Parathyroid adenoma (tissue), 2 donors: Measurements from ENCODE around the gene KIF26B.

Experiments used
- H2AFZ ChIP-seq: fragments of 300-600 bp; sonication (generic); one replicate; pipeline ENCODE4 v1.7.0; 2017; ENCODE audit warnings: antibody characterized with exemption, mild to moderate bottlenecking
- H3K27ac ChIP-seq: fragments of 300-600 bp; sonication (generic); one replicate; pipeline ENCODE4 v1.7.0; 2017
- H3K27me3 ChIP-seq: fragments of 300-600 bp; sonication (generic); one replicate; pipeline ENCODE4 v1.7.0; 2017; ENCODE audit warnings: low read length; ENCODE audit not compliant: control insufficient read depth, insufficient read depth
- H3K36me3 ChIP-seq: fragments of 300-600 bp; sonication (generic); one replicate; pipeline ENCODE4 v1.7.0; 2017; ENCODE audit warnings: low read length; ENCODE audit not compliant: control insufficient read depth, insufficient read depth
- H3K4me1 ChIP-seq: fragments of 300-600 bp; sonication (generic); one replicate; pipeline ENCODE4 v1.7.0; 2017; ENCODE audit warnings: control low read depth
- H3K4me2 ChIP-seq: fragments of 300-600 bp; sonication (generic); one replicate; pipeline ENCODE4 v1.7.0; 2017; ENCODE audit warnings: low read length
- H3K4me3 ChIP-seq: fragments of 300-600 bp; sonication (generic); one replicate; pipeline ENCODE4 v1.7.0; 2017; ENCODE audit warnings: low read depth, low read length
- H3K79me2 ChIP-seq: fragments of 300-600 bp; sonication (generic); one replicate; pipeline ENCODE4 v1.7.0; 2017; ENCODE audit warnings: control low read depth
- H3K9ac ChIP-seq: fragments of 300-600 bp; sonication (generic); one replicate; pipeline ENCODE4 v1.7.0; 2017; ENCODE audit warnings: mild to moderate bottlenecking
- H3K9me3 ChIP-seq: fragments of 300-600 bp; sonication (generic); one replicate; pipeline ENCODE4 v1.7.0; 2017; ENCODE audit warnings: low read length; ENCODE audit not compliant: control insufficient read depth
- CTCF ChIP-seq: fragments of 300-600 bp; sonication (generic); IDR thresholded peaks from one replicate; pipeline ENCODE4 v1.7.0; 2017; ENCODE audit warnings: antibody characterized with exemption, mild to moderate bottlenecking
- donor health status: primary hyperparathyroidism.

Gene KIF26B

GRCh38 chr1:245598524-245599305 is 443.9 kb downstream of the KIF26B start:
- Histone ChIP-seq H3K79me2 (no peaks in the 10 kb centered on the region), H3K36me3 (no peaks in the 10 kb centered on the region), H3K4me3 (no peak overlapping the region), H3K27me3 (no peaks in the 10 kb centered on the region), H3K4me2 (no peak overlapping the region), H2AFZ (no peak overlapping the region), H3K9me3 (no peaks in the 10 kb centered on the region), H3K27ac (no peak overlapping the region), H3K4me1 (no peaks in the 10 kb centered on the region), H3K9ac (no peak overlapping the region)
- no peak for TF ChIP-seq CTCF

DNA sequence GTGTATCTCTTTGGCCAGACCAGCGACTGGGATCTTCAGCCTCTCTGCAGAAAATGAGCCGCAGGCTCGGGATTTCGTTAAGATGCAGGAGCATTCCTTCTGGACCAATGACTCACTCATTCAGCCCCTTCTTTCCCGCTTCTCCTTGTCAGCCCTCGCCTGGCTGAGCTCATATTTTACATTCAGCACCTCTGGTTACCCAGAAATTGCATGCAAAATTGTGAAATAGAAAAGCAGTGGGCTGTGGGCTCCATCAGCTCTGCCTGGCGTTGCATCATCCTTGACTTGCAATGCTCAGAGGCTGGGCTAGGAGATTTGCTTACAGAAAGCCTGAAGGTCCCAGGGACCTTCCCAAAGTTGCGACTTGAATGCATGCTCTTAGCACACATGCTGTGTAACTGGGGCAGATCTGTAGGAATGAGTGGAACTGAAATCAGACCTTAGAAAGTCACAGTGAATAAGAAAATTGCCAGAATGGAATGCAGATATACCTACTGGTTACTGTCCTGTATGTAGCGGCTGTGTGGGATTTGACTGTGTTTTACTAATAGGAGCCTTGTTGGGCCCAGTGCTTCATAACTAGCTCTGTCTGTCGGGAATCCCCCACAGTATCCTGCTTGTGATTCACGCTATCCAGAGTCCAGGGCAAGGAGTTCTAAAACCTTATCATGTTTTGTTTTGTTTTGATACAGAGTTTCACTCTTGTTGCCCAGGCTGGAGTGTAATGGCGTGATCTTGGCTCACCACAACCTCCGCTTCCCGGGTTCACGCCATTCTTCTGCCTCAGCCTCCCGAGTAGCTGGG is 444.8 kb downstream of the KIF26B start:
- Histone ChIP-seq H3K9me3 (no peaks in the 10 kb centered on the region), H3K4me3 (no peak overlapping the region), H3K27me3 (no peaks in the 10 kb centered on the region), H3K36me3 (no peaks in the 10 kb centered on the region), H3K79me2 (no peaks in the 10 kb centered on the region), H3K4me2 (no peak overlapping the region), H3K9ac (no peak overlapping the region), H3K4me1 (no peaks in the 10 kb centered on the region), H2AFZ (no peak overlapping the region), H3K27ac (no peak overlapping the region)
- no peak for TF ChIP-seq CTCF

- Histone ChIP-seq H3K36me3 (no peaks in the 10 kb centered on the region), H3K4me1 (no peaks in the 10 kb centered on the region), H3K4me2 (no peak overlapping the region), H3K79me2 (no peaks in the 10 kb centered on the region), H3K9ac (no peak overlapping the region), H3K27me3 (no peaks in the 10 kb centered on the region), H3K4me3 (no peak overlapping the region), H3K27ac (no peak overlapping the region), H2AFZ (no peak overlapping the region), H3K9me3 (no peaks in the 10 kb centered on the region)
- no peak for TF ChIP-seq CTCF
Observed at GRCh38 chr1:245600658-245601057, 445.9 kb downstream of the KIF26B start.

DNA sequence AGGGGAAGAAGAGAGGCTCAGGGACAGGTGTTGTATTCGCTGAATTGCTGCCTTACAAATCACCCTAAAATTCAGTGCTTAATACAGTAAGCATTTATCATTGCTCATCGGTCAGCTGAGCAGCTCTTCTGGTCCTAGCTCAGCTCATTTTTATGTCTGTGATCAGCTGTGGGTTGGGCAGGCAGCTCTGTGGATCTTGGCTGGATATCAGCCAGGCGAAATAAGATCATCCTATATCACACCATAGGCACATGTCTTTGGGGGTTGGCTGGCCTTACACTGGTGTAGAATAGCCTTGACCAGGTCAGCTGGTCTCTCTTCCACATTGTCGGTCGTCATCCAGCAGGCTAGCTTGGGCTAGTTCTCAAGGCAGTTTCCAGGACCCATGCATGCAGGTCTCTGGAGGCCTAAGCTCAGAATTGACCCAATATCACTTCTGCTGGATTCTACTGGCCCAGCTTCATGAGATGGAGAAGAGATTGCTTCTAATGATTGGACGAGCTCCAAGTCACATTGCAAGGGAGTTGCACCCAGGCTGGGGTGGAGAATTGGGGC is 448.6 kb downstream of the KIF26B start:
- TF ChIP-seq CTCF: no peak
- Histone ChIP-seq H3K4me2 (no peak overlapping the region), H3K36me3 (no peaks in the 10 kb centered on the region), H3K79me2 (no peaks in the 10 kb centered on the region), H3K27ac (no peak overlapping the region), H3K4me3 (no peak overlapping the region), H3K9me3 (no peaks in the 10 kb centered on the region), H2AFZ (no peak overlapping the region), H3K9ac (no peak overlapping the region), H3K27me3 (no peaks in the 10 kb centered on the region), H3K4me1 (no peaks in the 10 kb centered on the region)
